SK-N-SH treated with all-trans-retinoic acid at 6 μM for 48 hours (cell line): ENCODE data around the gene DEFB123.

Source experiments
- ARNTL ChIP-seq: fragments of 450-650 bp; formaldehyde crosslinking; IDR thresholded peaks from 2 replicates; pipeline ENCODE4 v1.5.0; 2020; ENCODE audit warnings: low read depth, mild to moderate bottlenecking, moderate library complexity, borderline replicate concordance
- ESRRG ChIP-seq: fragments of 250-450 bp; sonication (Bioruptor Pico); IDR thresholded peaks from 2 replicates; pipeline ENCODE4 v1.6.1; 2021; ENCODE audit warnings: mild to moderate bottlenecking
- ISL1 ChIP-seq: fragments of 250-450 bp; sonication (Bioruptor Pico); IDR thresholded peaks from 2 replicates; pipeline ENCODE4 v2.1.2; 2022; ENCODE audit warnings: mild to moderate bottlenecking, moderate library complexity
- PPARA ChIP-seq: fragments of 250-450 bp; sonication (Bioruptor Pico); IDR thresholded peaks from 2 replicates; pipeline ENCODE4 v1.5.0; 2020; ENCODE audit warnings: mild to moderate bottlenecking, borderline replicate concordance
- ZC3H10 ChIP-seq: fragments of 250-450 bp; sonication (Bioruptor Pico); IDR thresholded peaks from 2 replicates; pipeline ENCODE4 v1.5.1; 2021; ENCODE audit warnings: mild to moderate bottlenecking, moderate library complexity
- ZFP3 ChIP-seq: fragments of 250-450 bp; sonication (Bioruptor Pico); IDR thresholded peaks from 2 replicates; pipeline ENCODE4 v1.5.0; 2020; ENCODE audit warnings: mild to moderate bottlenecking, moderate library complexity
- ZFP30 ChIP-seq: fragments of 450-650 bp; formaldehyde crosslinking; IDR thresholded peaks from 2 replicates; pipeline ENCODE4 v1.5.0; 2022; ENCODE audit warnings: mild to moderate bottlenecking, moderate library complexity
- ZNF565 ChIP-seq: fragments of 450-650 bp; formaldehyde crosslinking; conservative IDR thresholded peaks from 2 replicates; pipeline ENCODE4 v1.5.0; 2020; ENCODE audit warnings: low read depth, mild to moderate bottlenecking, moderate library complexity
- TF ChIP-seq, protein P1 (sequence below): fragments of 250-450 bp; sonication (Bioruptor Pico); IDR thresholded peaks from 2 replicates; pipeline ENCODE4 v1.8.0; 2020; ENCODE audit warnings: mild to moderate bottlenecking, moderate library complexity, borderline replicate concordance
- TF ChIP-seq, protein P2 (sequence below): fragments of 250-450 bp; sonication (Bioruptor Pico); IDR thresholded peaks from 2 replicates; pipeline ENCODE4 v1.5.0; 2020; ENCODE audit warnings: mild to moderate bottlenecking, moderate library complexity
- TF ChIP-seq, protein P3 (sequence below): fragments of 250-450 bp; sonication (Bioruptor Pico); IDR thresholded peaks from 2 replicates; pipeline ENCODE4 v1.5.1; 2020; ENCODE audit warnings: low read depth, mild to moderate bottlenecking, moderate library complexity

DNA sequence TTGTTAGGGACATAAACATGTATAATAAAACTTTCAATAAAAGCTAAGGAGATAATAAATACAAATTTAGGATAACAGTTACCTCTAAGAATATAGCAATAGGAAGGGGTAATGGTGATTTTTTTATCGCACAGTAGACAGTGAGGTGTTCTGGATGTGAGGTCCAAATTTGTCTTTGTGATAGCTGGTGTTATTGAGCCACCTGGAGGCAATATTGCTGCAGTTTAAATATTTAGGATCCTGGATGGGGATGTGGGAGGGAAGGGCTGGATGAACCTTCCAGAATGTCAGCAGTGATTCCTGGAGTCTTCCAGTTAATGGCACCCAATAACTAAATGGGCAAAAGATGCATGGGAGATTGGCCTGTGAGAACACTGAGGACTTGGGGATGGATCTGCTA is 13.9 kb downstream of the DEFB123 start:
- TF ChIP-seq ZC3H10 (CRISPR knock-in tag) (no peak), ISL1 (CRISPR knock-in tag) (no peak), ZNF565 (no peak), ZFP3 (CRISPR knock-in tag) (no peak), ESRRG (no peak), PPARA (no peak), ZFP30 (CRISPR knock-in tag) (no peak), ARNTL (no peak)
- TF ChIP-seq, protein P1, sequence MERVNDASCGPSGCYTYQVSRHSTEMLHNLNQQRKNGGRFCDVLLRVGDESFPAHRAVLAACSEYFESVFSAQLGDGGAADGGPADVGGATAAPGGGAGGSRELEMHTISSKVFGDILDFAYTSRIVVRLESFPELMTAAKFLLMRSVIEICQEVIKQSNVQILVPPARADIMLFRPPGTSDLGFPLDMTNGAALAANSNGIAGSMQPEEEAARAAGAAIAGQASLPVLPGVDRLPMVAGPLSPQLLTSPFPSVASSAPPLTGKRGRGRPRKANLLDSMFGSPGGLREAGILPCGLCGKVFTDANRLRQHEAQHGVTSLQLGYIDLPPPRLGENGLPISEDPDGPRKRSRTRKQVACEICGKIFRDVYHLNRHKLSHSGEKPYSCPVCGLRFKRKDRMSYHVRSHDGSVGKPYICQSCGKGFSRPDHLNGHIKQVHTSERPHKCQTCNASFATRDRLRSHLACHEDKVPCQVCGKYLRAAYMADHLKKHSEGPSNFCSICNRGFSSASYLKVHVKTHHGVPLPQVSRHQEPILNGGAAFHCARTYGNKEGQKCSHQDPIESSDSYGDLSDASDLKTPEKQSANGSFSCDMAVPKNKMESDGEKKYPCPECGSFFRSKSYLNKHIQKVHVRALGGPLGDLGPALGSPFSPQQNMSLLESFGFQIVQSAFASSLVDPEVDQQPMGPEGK (CRISPR knock-in tag) = no peak
- TF ChIP-seq, protein P2, sequence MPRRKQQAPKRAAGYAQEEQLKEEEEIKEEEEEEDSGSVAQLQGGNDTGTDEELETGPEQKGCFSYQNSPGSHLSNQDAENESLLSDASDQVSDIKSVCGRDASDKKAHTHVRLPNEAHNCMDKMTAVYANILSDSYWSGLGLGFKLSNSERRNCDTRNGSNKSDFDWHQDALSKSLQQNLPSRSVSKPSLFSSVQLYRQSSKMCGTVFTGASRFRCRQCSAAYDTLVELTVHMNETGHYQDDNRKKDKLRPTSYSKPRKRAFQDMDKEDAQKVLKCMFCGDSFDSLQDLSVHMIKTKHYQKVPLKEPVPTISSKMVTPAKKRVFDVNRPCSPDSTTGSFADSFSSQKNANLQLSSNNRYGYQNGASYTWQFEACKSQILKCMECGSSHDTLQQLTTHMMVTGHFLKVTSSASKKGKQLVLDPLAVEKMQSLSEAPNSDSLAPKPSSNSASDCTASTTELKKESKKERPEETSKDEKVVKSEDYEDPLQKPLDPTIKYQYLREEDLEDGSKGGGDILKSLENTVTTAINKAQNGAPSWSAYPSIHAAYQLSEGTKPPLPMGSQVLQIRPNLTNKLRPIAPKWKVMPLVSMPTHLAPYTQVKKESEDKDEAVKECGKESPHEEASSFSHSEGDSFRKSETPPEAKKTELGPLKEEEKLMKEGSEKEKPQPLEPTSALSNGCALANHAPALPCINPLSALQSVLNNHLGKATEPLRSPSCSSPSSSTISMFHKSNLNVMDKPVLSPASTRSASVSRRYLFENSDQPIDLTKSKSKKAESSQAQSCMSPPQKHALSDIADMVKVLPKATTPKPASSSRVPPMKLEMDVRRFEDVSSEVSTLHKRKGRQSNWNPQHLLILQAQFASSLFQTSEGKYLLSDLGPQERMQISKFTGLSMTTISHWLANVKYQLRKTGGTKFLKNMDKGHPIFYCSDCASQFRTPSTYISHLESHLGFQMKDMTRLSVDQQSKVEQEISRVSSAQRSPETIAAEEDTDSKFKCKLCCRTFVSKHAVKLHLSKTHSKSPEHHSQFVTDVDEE (CRISPR knock-in tag) = no peak
- TF ChIP-seq, protein P3, sequence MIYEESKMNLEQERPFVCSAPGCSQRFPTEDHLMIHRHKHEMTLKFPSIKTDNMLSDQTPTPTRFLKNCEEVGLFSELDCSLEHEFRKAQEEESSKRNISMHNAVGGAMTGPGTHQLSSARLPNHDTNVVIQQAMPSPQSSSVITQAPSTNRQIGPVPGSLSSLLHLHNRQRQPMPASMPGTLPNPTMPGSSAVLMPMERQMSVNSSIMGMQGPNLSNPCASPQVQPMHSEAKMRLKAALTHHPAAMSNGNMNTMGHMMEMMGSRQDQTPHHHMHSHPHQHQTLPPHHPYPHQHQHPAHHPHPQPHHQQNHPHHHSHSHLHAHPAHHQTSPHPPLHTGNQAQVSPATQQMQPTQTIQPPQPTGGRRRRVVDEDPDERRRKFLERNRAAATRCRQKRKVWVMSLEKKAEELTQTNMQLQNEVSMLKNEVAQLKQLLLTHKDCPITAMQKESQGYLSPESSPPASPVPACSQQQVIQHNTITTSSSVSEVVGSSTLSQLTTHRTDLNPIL (CRISPR knock-in tag) = no peak
